CD4-positive, alpha-beta T cell treated with Interferon gamma for 1 hour (primary cell): ENCODE measurements around the gene SLC9B1.
A peak's percentile ranks its signal among the peaks of the same experiment; 100 is the strongest.

Experiments
- DNase-seq: peaks from one replicate; pipeline ENCODE4 v3.0.0-alpha.2; 2020

Gene SLC9B1, protein sequence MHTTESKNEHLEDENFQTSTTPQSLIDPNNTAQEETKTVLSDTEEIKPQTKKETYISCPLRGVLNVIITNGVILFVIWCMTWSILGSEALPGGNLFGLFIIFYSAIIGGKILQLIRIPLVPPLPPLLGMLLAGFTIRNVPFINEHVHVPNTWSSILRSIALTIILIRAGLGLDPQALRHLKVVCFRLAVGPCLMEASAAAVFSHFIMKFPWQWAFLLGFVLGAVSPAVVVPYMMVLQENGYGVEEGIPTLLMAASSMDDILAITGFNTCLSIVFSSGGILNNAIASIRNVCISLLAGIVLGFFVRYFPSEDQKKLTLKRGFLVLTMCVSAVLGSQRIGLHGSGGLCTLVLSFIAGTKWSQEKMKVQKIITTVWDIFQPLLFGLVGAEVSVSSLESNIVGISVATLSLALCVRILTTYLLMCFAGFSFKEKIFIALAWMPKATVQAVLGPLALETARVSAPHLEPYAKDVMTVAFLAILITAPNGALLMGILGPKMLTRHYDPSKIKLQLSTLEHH

DNA sequence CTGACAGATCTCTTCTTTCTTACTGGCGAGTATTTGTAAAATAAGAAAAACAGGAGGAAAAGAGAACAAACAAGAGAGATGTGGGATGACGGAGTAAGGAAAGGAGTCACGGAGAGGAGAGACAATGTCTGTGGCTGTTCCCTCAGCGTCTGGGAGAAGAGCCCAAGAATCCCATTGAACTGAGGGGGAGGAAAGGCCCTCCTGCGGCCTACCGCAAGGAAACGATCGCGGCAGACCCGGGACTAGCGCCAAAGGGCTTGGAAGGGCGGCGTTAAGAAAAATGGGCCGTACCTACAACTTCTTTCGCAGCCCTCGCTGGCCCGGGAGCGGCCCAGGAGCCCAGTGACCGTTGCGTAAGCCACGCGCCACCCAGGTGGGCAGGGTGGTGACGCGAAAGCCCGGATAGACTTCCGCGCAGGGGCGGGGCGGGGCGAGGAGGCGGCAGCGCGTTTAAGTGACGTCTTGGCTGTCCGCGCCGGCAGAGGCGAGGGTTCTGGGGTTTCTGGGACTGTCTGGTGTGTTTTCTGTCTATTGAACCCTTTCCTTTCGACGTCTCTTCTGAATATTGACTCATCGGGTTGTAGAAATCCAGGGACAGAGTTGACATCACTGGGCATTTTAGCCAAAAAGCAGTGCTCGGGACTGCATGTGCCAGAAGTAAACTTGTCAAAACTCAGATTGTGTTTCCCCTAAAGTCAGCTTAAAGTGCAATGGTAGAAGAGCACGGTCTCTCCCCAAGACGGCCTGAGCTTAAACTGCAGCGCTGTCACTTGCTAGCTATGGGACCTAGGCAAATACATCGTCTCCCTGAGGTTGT is at the start of gene SLC9B1:
Gene SLC9B1, minus strand, starts transcription at position 398 of the 817 bp plus-strand sequence. CDS start 27,994 bp downstream, outside the sequence.
- DNase-seq, result peak; percentile 94

- no peak for DNase-seq
Observed at GRCh38 chr4:103067841-103068547, 48.5 kb upstream of the SLC9B1 start.

GRCh38 chr4:103060453-103061148 is 41.1 kb upstream of the SLC9B1 start:
- DNase-seq, result no peak

DNA sequence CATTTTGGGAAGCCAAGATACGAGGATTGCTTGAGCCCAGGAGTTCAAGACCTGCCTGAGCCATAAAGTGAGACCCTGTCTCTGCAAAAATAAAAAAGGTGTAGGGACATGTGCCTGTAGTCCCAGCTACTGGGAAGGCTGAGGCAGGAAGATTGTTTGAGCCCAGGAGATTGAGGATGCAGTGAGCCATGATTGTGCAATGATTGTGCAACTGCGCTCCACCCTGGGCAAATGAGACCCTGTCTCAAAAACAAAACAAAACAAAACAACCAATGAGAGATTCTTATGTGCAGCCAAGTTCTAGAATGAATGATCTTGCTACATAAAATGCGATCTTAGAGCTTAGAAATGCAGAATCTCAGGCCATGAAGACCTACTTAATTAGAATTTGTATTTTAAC is 34.5 kb upstream of the SLC9B1 start:
- no peak for DNase-seq

DNA sequence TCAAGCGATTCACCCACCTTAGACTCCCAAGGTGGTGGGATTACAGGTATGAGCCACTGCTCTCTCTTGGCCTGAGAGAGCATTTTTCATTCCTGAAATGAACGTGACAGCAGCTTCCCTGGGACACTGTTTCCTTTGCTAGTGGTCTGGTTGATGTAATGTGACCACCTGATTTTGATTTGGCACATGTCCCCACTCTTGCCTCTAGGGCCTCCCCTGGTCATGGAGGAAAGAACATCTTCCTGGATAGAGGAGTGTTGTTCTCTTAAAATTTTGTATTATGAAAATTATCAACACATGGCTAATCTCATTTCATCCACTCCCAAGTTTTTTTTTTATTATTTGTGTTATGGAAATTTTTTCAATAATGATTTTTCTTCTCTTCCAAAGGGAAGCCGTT is 33.3 kb upstream of the SLC9B1 start:
- no peak for DNase-seq

DNA sequence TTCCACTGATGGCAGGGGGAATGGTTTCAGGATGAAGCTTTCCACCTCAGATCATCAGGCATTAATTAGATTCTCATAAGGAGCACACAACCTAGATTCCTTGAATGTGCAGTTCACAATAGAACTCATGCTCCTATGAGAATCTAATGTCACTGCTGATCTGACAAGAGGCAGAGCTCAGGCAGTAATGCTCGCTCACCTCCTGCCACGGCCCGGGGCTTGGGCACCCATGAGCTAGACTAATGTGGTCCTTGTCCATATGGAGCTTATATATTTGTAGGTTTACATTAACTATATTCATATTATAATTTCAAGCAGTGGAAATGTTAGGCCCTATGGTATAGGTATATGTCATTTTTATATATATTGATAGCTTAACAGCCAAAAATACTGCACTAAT is 32.6 kb upstream of the SLC9B1 start:
- no peak for DNase-seq

GRCh38 chr4:103050736-103051436 is 31.4 kb upstream of the SLC9B1 start:
- DNase-seq, result no peak

DNA sequence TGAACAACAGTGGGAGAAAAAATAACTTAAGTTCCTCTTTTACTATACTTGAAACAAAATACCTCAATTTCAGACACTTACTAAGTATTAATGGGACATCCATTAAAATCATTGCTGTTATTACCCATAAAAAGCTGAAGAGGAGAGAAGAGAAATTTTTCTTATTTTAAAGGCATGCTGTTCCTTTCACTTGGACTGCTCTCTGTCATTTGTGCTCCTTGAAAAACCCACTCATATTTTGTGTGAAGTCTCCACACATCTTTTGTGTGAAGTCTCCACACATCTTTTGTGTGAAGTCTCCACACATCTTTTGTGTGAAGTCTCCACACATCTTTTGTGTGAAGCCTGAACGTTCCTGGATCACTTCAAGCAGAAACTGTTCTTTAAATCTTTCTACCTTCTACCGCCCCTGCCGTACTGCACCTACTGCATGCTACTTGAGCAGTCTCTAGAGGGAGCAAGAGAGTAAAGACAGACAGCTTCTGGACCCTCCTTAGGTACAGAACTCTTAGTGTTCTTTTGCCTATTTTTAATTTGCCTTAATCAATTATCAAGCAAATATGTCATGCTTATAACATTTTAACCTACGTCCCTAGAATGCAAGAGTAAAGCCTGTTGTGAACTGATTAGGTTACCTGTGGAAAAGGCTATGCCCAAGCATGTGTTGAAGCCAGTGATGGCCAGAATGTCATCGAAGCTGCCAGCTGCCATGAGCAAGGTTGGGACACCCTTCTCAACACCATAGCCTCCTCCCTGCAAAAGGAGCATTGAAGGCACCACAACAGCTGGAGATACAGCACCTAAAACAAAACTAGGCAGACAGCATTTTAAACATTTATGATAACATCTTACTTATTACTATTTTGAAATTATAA is 27.1 kb upstream of the SLC9B1 start:
- DNase-seq, result peak; percentile 25

DNA sequence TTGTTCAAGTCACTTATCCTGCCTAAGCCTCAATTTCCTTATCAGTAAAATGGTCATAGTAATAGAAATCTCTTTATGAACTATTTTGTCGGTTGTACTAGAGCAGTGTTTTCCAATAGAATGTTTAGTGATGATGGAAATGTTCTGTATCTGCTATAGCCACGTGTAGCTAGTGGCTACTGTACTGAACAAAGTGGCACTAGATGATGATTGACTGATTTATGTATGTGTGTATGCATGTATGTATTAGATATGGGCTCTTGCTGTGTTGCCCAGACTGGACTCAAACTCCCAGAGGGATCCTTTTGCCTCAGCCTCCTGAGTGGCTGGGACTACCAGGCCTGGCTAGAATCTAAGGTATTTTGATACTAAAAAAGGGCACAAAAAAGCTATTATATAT is 24.7 kb upstream of the SLC9B1 start:
- DNase-seq, result no peak

- no peak for DNase-seq
Observed at GRCh38 chr4:103036169-103036568, 16.7 kb upstream of the SLC9B1 start.

DNA sequence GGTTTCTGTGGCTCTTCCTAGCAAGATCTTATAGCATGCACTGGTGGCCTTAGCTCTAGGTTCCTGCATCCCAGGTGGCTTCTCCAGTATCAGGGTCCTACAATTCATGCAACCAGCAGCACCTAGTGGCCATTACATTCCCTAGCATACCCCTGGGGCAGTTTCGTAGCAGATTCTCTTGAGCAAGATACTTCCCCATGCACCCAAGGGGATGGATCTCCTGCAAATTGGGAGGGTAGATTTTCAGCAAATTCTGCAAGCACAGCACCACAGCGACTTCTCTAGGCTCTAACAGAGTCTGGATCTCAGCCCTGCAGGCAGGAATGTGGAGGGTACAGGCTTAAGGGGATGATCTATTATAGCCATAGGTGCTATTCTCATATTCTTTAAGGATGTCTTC is 13.1 kb upstream of the SLC9B1 start:
- DNase-seq, result no peak

GRCh38 chr4:103030791-103031190 is 11.3 kb upstream of the SLC9B1 start:
- DNase-seq, result no peak

GRCh38 chr4:103029300-103029699 is 9.8 kb upstream of the SLC9B1 start:
- DNase-seq, result no peak

- DNase-seq, result no peak
Observed at GRCh38 chr4:103026868-103027267, 7.4 kb upstream of the SLC9B1 start.

DNA sequence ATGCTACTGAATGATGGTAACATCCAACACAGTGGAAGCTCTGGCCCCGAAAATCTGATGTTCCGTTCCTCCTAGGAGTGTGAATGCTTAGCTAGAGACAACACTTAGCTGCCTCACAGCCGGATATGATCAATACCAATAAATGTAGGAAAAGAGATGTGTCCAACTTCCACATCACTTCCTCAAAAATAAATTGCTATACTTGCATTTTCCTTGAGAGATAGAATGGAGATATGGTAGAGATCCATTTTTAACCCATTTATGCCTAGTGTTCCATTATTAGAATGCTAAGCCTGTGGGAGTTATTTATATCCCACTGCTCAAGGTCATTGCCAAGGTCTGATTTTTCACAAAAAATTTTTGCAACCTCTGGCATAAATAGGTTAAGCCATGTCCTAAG is 5.5 kb upstream of the SLC9B1 start:
- DNase-seq, result no peak

GRCh38 chr4:103021120-103021519 is 1.6 kb upstream of the SLC9B1 start:
- no peak for DNase-seq

GRCh38 chr4:103018391-103019307 is 856 bp downstream of the SLC9B1 start:
- no peak for DNase-seq

DNA sequence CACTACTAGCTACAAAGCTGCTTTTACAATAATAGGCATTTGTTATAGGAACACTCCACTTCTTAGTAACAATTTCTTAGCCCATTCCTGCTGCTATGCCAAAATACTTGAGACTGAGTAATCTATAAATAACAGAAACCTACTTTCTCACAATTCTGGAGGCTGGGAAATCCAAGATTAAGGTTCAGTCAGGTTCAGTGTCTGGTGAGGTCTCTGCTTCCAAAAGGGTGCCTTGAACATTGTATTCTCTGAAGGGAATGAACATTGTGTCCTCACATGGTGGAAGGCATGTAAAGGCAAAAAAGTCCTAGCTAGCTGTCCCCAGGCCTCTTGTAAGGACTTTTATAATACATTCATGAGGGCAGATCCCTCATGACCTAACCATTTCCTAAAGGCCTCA is 7.0 kb downstream of the SLC9B1 start:
- DNase-seq, result no peak

- no peak for DNase-seq
Observed at GRCh38 chr4:103012060-103012459, 7.4 kb downstream of the SLC9B1 start.
